Muscle layer of colon (tissue), 2 donors: ENCODE results near the gene NENF.

ENCODE experiments used
- H3K27ac ChIP-seq: one replicate; pipeline ENCODE4 v1.7.0; 2013; ENCODE audit warnings: low read depth, mild to moderate bottlenecking, low read length, moderate library complexity
- H3K27me3 ChIP-seq, 2 donors: one replicate each; pipeline ENCODE4 v1.7.0; 2013; ENCODE audit warnings: low read length in 2 of 2, mild to moderate bottlenecking in 2 of 2; ENCODE audit not compliant: insufficient read depth in 2 of 2, control insufficient read depth in 1 of 2
- H3K36me3 ChIP-seq: one replicate; pipeline ENCODE4 v1.7.0; 2013; ENCODE audit warnings: mild to moderate bottlenecking, low read length; ENCODE audit not compliant: insufficient read depth
- H3K4me1 ChIP-seq: one replicate; pipeline ENCODE4 v1.7.0; 2013; ENCODE audit warnings: mild to moderate bottlenecking, low read length; ENCODE audit not compliant: insufficient read depth
- H3K4me3 ChIP-seq, 2 donors: one replicate each; pipeline ENCODE4 v1.7.0; 2013; ENCODE audit warnings: low read length in 2 of 2, low read depth in 1 of 2, mild to moderate bottlenecking in 1 of 2, moderate library complexity in 1 of 2
- H3K9ac ChIP-seq: one replicate; pipeline ENCODE4 v1.7.0; 2013; ENCODE audit warnings: low read length
- H3K9me3 ChIP-seq: one replicate; pipeline ENCODE4 v1.7.0; 2013; ENCODE audit warnings: mild to moderate bottlenecking, low read length
- donor health status: abdominal sarcoma.
- donor health status: Adenocarcinoma of cecum.

The NENF gene

DNA sequence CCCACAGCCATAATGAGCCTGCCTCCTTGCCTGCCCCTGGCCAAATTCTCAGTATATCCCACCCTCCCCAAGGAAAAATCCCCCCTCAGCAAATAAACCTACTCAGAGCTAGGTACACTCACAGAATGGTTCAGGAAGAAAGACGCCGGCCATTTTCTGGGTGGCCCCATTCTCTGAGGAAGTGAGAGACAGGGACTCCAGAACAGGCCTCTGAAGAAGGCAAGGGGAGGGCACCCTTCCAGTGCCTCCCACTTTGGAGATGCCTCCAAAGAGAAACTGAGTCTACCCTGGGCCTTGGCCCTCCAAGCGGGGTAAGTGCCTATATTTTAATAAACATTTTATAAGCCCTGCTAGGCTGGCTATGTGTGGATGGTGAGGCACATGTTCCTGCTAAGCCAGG, 20.3 kb upstream of the NENF start:
- Histone ChIP-seq H3K9me3 (no peaks in the 10 kb centered on the region), H3K4me1 (peaks cover 7% of the 10 kb centered on the region), H3K9ac (no peak overlapping the region), H3K27me3 (no peaks in the 10 kb centered on the region), H3K27ac (no peak overlapping the region), H3K36me3 (no peaks in the 10 kb centered on the region), H3K4me3 (no peak overlapping the region)

DNA sequence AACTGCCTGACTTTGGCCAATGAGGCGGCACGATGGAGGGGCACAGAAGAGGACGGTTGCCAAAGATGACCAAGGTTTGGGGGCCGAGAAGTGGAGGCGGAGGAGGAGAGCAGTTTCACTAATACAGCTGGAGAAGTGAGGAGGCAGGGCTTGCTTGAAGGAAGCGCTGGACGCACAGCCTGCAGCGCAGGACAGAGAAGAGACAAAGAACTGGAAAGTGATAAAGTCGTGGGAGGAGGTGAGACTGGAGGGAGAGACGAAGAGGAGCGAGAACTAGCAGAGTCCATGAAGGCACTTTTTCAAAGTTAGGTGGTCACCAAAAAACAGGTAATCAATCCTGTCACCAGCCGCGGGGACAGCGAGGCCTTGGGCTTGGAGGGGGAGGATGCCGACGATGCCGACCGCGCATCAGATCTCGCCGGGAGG, 18.8 kb upstream of the NENF start:
- no peak overlapping the region for H3K27ac ChIP-seq
- H3K9me3 ChIP-seq, result no peaks in the 10 kb centered on the region
- no peaks in the 10 kb centered on the region for H3K36me3 ChIP-seq
- H3K4me1 ChIP-seq, result peaks cover 7% of the 10 kb centered on the region
- peak overlapping the region; percentile 4 for H3K9ac ChIP-seq
- H3K27me3 ChIP-seq, result no peaks in the 10 kb centered on the region
- H3K4me3 ChIP-seq, result peak overlapping the region; percentile 88 to 89

DNA sequence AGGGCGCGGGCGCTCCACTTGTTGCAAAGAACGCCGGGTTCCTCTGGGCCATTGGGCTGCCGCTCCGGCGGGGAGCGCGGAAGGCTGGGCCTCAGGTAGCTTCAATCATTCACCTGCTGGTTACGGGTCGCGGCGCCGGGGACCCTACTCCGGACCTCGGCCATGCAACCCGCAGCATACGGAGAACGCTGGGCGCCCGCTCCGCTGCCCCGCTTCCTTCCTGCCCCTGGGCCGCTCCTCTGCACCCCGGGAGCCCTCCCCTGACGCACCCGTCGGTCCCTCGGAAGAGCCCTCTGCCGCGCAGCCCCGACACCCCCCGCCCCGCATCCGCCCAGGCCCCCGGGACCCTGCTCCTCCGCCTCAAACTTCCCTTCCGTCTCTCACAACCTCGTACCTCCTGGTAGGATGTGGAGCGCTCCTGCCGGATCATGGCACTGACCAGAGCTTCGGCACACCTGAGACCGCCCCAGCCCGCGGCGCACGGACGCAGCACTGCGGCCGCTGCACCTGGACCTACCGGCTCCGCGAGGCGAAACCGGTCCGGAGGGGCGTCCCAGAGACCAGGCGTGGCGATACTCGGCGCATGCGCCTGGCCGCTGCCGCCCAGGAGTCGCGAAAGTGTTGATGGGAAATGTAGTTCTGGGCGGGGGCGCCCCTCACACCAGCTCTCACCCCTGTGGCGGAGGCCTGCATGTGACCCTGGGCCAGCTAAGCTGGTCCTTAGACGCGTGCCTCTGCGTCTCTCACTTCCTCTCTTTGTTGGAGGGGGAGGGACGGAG, 18.2 kb upstream of the NENF start, which contains the start of gene PACC1:
TSS of gene PACC1 (minus strand) at position 559 of the 779 bp plus-strand sequence. CDS start at position 430, 129 bp downstream.
- Histone ChIP-seq H3K9me3 (no peaks in the 10 kb centered on the region), H3K4me3 (peak within 1 kb of the TSS; percentile 88 to 89), H3K27me3 (no peaks in the 10 kb centered on the region), H3K9ac (peak within 1 kb of the TSS; percentile 4), H3K4me1 (peaks cover 7% of the 10 kb centered on the region), H3K27ac (peak within 1 kb of the TSS; percentile 52), H3K36me3 (no peaks in the 10 kb centered on the region)

DNA sequence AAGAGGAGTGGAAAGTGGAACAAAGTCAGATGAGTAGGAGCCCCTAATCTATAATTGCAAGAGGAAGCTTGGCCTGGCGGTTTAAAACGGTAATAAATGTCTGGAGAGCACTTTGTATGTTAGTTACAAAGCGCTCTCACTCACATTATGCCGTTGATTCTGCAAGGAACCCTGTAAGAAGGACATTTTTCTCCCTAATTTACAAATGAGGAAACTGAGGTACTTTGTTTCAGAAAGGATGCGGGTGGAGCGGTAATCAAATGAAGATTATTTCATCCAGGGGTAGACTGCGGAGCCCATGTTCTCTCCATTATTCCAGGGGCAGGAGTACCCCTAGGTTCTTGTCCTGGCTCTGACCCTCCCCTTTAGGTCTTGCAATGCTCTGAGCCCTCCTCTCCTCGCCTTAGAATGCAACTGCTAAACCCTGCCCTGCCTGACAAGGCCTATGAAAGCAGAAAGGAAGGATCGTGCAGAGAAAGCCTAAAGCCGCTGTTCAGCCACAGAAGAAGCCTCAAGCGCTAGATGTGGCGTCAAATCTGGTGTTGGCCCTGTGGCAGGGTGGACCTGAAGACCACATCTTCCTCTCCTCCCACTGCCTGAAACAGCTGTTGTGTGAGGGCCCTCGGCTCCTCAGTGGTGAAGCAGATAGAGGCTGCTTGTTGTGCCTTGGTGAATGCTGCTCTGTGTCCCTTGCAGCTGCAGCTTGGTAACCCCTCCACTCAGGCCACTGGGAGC, 17.4 kb upstream of the NENF start:
- Histone ChIP-seq H3K36me3 (no peaks in the 10 kb centered on the region), H3K9ac (no peak overlapping the region), H3K27ac (peak overlapping the region; percentile 52), H3K4me1 (peaks cover 7% of the 10 kb centered on the region), H3K27me3 (no peaks in the 10 kb centered on the region), H3K4me3 (peak overlapping the region in 1 of 2 donors; percentile 88), H3K9me3 (no peaks in the 10 kb centered on the region)

DNA sequence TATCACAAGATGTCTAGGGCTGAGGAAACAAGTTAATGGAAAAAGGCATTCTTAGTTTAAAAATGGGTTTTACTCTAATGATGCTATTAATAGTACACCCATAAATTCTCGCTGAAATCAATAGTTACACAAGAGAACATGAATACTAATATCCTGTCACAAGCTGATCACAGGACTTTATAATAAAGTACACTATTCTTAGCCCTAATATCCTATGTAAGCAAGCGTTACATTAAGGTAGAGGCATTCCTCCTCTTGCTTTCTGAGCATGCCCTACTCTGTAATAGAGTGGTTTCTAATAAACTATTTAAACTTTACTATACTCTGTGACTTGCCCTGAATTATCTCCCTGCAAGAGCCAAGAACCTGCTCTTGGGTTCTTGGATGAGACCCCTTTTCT, 11.6 kb upstream of the NENF start:
- Histone ChIP-seq H3K27ac (no peak overlapping the region), H3K36me3 (no peaks in the 10 kb centered on the region), H3K4me3 (no peak overlapping the region), H3K27me3 (no peaks in the 10 kb centered on the region), H3K9me3 (no peaks in the 10 kb centered on the region), H3K4me1 (no peaks in the 10 kb centered on the region), H3K9ac (no peak overlapping the region)

DNA sequence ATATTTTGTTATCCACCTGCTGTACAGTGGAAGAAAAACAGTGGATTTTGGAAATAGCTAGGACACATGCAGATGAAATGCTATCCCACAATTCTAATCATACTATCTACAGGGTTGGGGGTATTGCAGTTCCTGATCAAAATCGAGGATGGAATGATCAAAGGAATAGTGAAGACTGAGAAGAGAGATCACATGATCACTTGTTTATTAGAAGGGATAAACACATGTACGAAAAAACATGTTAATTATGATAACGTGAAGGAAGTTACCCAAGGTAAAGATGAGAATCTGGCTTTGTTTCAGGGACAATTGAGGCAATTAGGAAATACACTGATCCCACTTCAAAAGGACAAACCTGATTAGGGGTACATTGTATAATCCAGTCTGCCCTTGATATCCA, 8.8 kb upstream of the NENF start:
- no peaks in the 10 kb centered on the region for H3K4me1 ChIP-seq
- H3K9me3 ChIP-seq, result no peaks in the 10 kb centered on the region
- no peak overlapping the region for H3K27ac ChIP-seq
- no peaks in the 10 kb centered on the region for H3K27me3 ChIP-seq
- no peak overlapping the region for H3K4me3 ChIP-seq
- no peaks in the 10 kb centered on the region for H3K36me3 ChIP-seq
- no peak overlapping the region for H3K9ac ChIP-seq

DNA sequence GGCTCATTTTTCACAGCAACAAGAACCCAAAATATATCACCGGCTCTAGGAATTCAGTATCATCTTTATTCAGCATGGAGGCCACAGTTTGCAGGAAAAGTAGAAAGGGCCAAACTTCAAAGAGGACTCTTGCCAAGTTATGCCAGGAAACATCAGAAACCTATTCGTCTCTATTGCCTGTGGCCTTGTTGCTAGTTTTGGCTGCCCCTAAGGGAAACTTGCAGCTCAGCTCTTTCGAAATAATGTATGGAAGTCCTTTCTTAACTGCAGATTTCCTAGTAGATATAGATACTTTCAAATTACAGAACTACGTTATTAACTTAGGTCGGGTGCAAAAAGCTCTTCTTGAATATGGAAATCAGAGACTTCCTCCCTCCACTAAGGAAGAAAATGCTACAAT, 4.2 kb upstream of the NENF start:
- Histone ChIP-seq H3K9me3 (no peaks in the 10 kb centered on the region), H3K4me1 (peaks cover 7% of the 10 kb centered on the region), H3K27ac (no peak overlapping the region), H3K27me3 (no peaks in the 10 kb centered on the region), H3K36me3 (no peaks in the 10 kb centered on the region), H3K4me3 (no peak overlapping the region), H3K9ac (no peak overlapping the region)

DNA sequence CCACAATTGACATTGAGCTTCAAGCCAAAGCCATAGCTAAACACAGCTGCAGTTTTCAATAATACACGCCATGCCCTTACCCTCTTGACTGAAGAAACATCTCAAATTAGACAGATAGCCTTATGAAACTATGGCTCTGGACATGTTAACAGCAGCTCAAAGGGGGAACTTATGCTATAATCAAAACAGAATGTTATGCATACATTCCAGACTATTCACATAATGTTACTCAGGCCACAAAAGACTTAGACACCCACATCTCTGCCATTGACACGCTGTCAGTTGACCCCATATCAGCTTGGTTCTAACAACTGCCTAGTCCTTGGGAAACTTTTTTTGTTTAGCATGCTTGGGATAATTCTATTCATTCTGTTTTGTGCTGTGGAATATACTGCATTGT, 2.3 kb upstream of the NENF start:
- Histone ChIP-seq H3K4me3 (no peak overlapping the region), H3K36me3 (no peaks in the 10 kb centered on the region), H3K9me3 (no peaks in the 10 kb centered on the region), H3K27ac (no peak overlapping the region), H3K9ac (no peak overlapping the region), H3K27me3 (no peaks in the 10 kb centered on the region), H3K4me1 (peaks cover 14% of the 10 kb centered on the region)

DNA sequence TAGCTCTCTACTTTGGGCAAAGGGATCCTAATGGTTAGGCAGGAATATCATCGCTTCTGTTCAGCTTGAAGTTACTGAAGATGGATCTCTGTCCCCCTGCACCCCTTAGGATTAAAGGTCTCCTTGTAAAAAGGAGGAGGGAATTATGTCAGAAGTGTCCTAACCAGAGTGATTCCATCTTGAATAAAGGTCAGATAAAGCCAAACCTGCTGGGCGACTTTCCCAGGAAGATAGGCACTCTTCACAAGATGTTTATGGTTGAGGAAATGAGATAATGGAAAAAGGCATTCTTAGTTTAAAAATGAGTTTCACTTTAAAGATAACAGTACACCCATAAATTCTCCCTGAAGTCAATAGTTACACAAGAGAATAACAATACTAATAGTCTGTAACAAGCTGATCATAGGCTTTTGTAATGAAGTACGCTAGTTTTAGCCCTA, 1.7 kb upstream of the NENF start:
- H3K4me3 ChIP-seq, result no peak overlapping the region
- no peak overlapping the region for H3K27ac ChIP-seq

DNA sequence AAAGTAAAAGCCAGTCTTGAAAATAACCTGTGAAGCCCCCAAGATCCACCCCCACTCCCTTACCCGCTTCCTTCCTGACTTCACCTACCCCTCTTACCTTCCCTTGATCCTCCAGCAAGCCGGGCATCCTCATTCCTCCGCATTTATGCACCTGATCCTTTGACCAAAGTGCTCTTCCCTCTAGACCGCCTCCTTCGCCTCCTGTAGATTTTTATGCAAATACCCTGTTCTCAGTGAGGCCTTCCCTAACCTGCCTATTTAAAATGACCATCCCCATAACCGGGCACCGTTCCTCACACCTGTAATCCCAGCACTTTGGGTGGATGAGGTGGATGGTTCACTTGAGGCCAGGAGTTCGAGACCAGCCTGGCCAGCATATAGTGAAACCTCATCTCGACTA, 1.1 kb upstream of the NENF start:
- no peaks in the 10 kb centered on the region for H3K9me3 ChIP-seq
- H3K36me3 ChIP-seq, result no peaks in the 10 kb centered on the region
- H3K27ac ChIP-seq, result no peak overlapping the region
- H3K4me3 ChIP-seq, result no peak overlapping the region
- peaks cover 14% of the 10 kb centered on the region for H3K4me1 ChIP-seq
- H3K9ac ChIP-seq, result no peak overlapping the region
- no peaks in the 10 kb centered on the region for H3K27me3 ChIP-seq

More for the DNA sequence above, 1.7 kb upstream of the NENF start:
- H3K36me3 ChIP-seq, result no peaks in the 10 kb centered on the region
- no peaks in the 10 kb centered on the region for H3K9me3 ChIP-seq
- H3K4me1 ChIP-seq, result peaks cover 14% of the 10 kb centered on the region
- H3K9ac ChIP-seq, result no peak overlapping the region
- no peaks in the 10 kb centered on the region for H3K27me3 ChIP-seq

DNA sequence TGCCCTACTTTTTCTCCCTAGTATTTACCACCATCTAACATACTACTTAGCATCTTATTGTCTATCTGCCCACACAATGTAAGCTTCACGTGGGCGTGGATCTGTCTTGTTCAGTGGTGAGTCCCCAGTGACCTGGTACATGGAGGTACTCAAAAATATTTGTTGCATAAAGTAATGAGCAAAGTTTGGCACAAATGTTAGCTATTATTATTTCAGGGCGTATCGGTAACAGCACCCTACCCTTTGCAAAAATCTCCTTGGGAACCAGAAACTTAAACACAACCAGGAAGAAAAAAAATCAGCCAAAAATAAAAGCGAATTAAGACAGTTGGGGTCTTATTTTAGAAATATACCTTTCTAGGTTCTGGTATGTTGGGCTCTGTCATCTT, 454 bp upstream of the NENF start:
- peak overlapping the region in 1 of 2 donors; percentile 56 for H3K4me3 ChIP-seq

More for the DNA sequence above, 454 bp upstream of the NENF start:
- peak overlapping the region; percentile 63 for H3K9ac ChIP-seq
- H3K9me3 ChIP-seq, result no peaks in the 10 kb centered on the region
- no peaks in the 10 kb centered on the region for H3K36me3 ChIP-seq
- H3K4me1 ChIP-seq, result peaks cover 14% of the 10 kb centered on the region
- peak overlapping the region; percentile 61 for H3K27ac ChIP-seq
- no peaks in the 10 kb centered on the region for H3K27me3 ChIP-seq
